Muscle of leg (tissue), 11 donors: Measurements from ENCODE around the gene DIP2B. TPM values are rescaled to one million over a fixed set of nuclear protein-coding genes. Genes with fewer than 3 reads are reported as not detected.
"Not testable (repeated sequence)": the region's sequence is repeated elsewhere in the genome, so short reads cannot be mapped to it uniquely, and the experiment has no call there.

ENCODE experiments used
- DNase-seq: peaks from one replicate; pipeline ENCODE4 v3.0.0; 2013
- H3K27ac ChIP-seq: one replicate; pipeline ENCODE4 v1.5.1; 2013; ENCODE audit warnings: mild to moderate bottlenecking, low read length, control low read depth
- H3K27me3 ChIP-seq: one replicate; pipeline ENCODE4 v1.6.1; 2013; ENCODE audit warnings: low read length; ENCODE audit not compliant: control insufficient read depth, insufficient read depth
- H3K36me3 ChIP-seq: one replicate; pipeline ENCODE4 v1.6.1; 2013; ENCODE audit warnings: low read length; ENCODE audit not compliant: control insufficient read depth, insufficient read depth
- H3K4me1 ChIP-seq: one replicate; pipeline ENCODE4 v1.6.1; 2013; ENCODE audit warnings: low read length; ENCODE audit not compliant: control insufficient read depth, insufficient read depth
- H3K4me3 ChIP-seq: one replicate; pipeline ENCODE4 v1.5.1; 2013; ENCODE audit warnings: low read length, control low read depth
- H3K9me3 ChIP-seq: replicated peaks from 2 replicates; pipeline ENCODE4 v1.6.1; 2013; ENCODE audit warnings: low read depth, low read length; ENCODE audit not compliant: control insufficient read depth
- WGBS: methylation state at CpG from one replicate; pipeline ENCODE4 v1.1.5; 2013; ENCODE audit warnings: missing lambda C conversion rate; ENCODE audit not compliant: insufficient coverage; 5-methylcytosine and 5-hydroxymethylcytosine counted together
- polyA plus RNA-seq, 8 donors: library from polyadenylated mRNA; unstranded; fragments of 120-200 nt; gene quantifications; one replicate each; pipeline versions ENCODE4 v1.2.1 to v1.2.3, GENCODE V29; 2013; ENCODE audit warnings: inconsistent platforms in 1 of 8, low replicate concordance in 1 of 8; ENCODE audit not compliant: insufficient read length in 8 of 8, insufficient read depth in 1 of 8
- total RNA-seq: library from RNA; stranded (reverse); fragments of 120-200 nt; gene quantifications from one replicate; pipeline ENCODE4 v1.2.4, GENCODE V29; 2013

DIP2B gene
- total and polyA plus RNA-seq, 9 donors = 13.2 to 27.2 (median 21.2) TPM

DNA sequence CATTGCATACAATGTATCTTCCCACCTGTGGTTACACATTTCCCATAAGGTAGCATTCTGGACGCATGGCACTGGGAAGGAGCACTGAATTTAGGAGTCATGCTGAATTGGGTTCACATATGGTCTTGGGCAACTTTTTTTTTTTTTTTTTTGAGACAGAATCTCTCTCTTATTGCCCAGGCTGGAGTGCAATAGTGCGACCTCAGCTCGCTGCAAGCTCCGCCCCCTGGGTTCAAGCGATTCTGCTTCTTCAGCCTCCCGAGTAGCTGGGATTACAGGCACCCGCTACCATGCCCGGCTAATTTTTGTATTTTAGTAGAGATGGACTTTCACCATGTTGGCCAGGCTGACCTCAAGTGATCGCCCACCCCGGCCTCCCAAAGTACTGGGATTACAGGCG, 13.3 kb downstream of the DIP2B start:
- Histone ChIP-seq H3K36me3 (no peaks in the 10 kb centered on the region), H3K4me3 (no peak overlapping the region), H3K27me3 (no peaks in the 10 kb centered on the region), H3K27ac (peak overlapping the region; percentile 39), H3K9me3 (no peaks in the 10 kb centered on the region), H3K4me1 (peaks cover 10% of the 10 kb centered on the region)
- whole genome bisulfite sequencing = 93% methylated on average over 9 of the region's 11 CpGs
- no peak for DNase-seq

DNA sequence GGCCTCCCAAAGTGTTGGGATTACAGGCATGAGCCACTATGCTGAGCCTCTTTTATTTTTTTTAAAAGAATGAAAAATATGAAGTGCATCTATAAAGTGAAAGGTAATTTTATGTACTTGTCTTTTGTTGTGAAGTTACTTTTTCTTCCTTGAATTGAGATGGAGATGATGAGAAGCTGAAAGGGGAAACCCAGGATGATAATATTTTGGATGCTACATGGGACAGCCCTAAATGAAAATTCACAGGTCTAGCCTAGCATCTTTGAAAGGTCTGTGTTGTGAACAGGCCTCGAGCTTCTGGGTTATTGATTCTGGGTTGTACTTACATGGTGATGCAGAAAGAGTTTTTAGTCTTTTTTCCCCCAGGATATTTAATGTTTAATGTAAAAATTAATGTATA, 14.6 kb downstream of the DIP2B start:
- H3K36me3 ChIP-seq = no peaks in the 10 kb centered on the region
- no peak for DNase-seq
- no CpG with 5 or more reads among the region's 1 CpG for WGBS
- H3K9me3 ChIP-seq = peaks cover 2% of the 10 kb centered on the region
- no peak overlapping the region for H3K4me3 ChIP-seq
- H3K27me3 ChIP-seq = no peaks in the 10 kb centered on the region
- H3K4me1 ChIP-seq = peaks cover 11% of the 10 kb centered on the region
- H3K27ac ChIP-seq = no peak overlapping the region

- Histone ChIP-seq H3K27me3 (no peaks in the 10 kb centered on the region), H3K4me1 (peaks cover 6% of the 10 kb centered on the region), H3K27ac (peak overlapping the region; percentile 64), H3K4me3 (no peak overlapping the region), H3K9me3 (peaks cover 2% of the 10 kb centered on the region), H3K36me3 (no peaks in the 10 kb centered on the region)
- DNase-seq = peak; percentile 70
- 60% methylated on average over 1 of the region's 8 CpGs for WGBS
These were observed 15.8 kb downstream of the DIP2B start for GRCh38 chr12:50520416-50521207.

GRCh38 chr12:50521781-50522180, 17.0 kb downstream of the DIP2B start:
- not testable (repeated sequence) for H3K4me1 ChIP-seq, H3K36me3 ChIP-seq, H3K27ac ChIP-seq

DNA sequence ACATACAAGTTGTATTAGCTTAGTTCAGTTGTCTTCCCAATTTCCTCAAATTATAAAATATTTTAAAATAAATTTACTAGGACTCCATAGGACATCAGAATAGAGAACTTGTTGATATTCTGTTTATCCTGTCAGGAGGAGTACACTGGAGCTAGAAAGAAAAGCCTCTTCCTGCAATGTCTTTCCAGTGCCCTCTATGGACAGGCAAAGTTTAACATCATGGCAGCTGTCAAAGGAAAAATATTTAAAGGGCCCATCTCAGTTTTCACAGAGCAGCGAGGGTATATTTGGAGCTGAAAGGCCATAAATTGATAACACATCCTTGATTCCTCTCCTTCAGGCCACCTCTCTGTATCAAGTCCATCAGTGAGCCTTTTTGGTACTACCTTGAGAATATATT, 19.0 kb downstream of the DIP2B start:
- peak overlapping the region; percentile 29 for H3K27ac ChIP-seq
- H3K9me3 ChIP-seq = peaks cover 2% of the 10 kb centered on the region
- no peak overlapping the region for H3K4me3 ChIP-seq
- no peaks in the 10 kb centered on the region for H3K36me3 ChIP-seq
- no peaks in the 10 kb centered on the region for H3K27me3 ChIP-seq
- no peak for DNase-seq
- H3K4me1 ChIP-seq = peaks cover 9% of the 10 kb centered on the region
- 83% methylated on average over 1 of the region's 1 CpG for WGBS

More at GRCh38 chr12:50521781-50522180, 17.0 kb downstream of the DIP2B start:
- not testable (repeated sequence) for H3K27me3 ChIP-seq, DNase-seq, H3K9me3 ChIP-seq, H3K4me3 ChIP-seq
- no CpG with 5 or more reads among the region's 4 CpGs for WGBS

DNA sequence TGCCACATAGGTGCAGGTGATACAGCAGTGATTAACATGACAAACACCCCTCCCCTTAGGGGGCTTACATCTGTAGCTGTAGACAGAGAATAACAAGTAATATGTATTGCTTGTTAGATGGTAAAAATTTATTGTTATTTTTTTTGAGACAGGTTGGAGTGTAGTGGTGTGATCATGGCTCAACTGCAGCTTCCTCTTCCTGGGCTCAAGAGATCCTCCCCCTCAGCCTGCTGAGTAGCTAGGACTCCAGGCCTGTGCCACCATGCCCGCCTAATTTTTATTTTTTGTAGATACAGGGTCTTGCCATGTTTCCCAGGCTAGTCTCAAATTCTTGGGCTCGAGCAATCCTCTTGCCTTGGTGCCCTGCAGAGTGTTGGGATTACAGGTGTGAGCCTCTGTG, 19.8 kb downstream of the DIP2B start:
- 89% methylated on average over 1 of the region's 2 CpGs for WGBS
- no peaks in the 10 kb centered on the region for H3K36me3 ChIP-seq
- no peak overlapping the region for H3K4me3 ChIP-seq
- peaks cover 16% of the 10 kb centered on the region for H3K4me1 ChIP-seq
- peak overlapping the region; percentile 6 for H3K27ac ChIP-seq
- peaks cover 2% of the 10 kb centered on the region for H3K9me3 ChIP-seq
- H3K27me3 ChIP-seq = no peaks in the 10 kb centered on the region
- no peak for DNase-seq

DNA sequence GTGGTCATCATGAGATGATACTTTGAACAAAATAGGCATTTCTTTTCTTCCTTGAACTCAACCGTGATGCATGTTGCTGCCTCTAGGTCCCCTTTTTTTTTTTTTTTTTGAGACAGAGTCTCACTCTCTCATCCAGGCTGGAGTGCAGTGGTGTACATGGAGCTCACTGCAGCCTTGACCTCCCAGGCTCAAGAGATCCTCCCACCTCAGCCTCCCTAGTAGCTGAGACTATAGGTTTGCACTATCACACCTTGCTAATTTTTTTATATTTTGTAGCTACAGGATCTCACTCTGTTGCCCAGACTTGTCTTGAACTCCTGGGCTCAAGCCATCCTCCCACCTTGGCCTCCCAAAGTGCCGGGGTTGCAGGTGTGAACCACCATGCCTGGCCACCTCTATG, 20.6 kb downstream of the DIP2B start:
- DNase-seq = no peak
- WGBS = 100% methylated on average over 1 of the region's 2 CpGs
- H3K9me3 ChIP-seq = peaks cover 2% of the 10 kb centered on the region
- no peaks in the 10 kb centered on the region for H3K36me3 ChIP-seq
- peaks cover 17% of the 10 kb centered on the region for H3K4me1 ChIP-seq
- H3K27ac ChIP-seq = peak overlapping the region; percentile 17
- no peak overlapping the region for H3K4me3 ChIP-seq
- H3K27me3 ChIP-seq = no peaks in the 10 kb centered on the region

DNA sequence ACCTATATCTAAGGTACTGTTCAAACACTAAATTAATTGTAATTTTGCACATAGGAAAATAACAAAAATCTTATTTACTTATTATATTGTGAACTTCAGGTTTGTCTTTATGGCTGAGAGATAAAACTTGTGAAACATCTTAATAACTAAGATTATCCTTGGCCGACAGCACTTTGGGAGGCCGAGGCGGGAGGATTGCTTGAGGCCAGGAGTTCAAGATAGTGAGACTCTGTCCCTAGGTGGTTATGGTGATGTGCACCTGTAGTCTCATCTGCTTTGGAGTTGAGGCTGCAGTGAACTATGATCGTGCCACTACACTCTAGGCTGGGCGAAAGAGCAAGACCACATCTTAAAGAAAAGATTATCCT, 22.6 kb downstream of the DIP2B start:
- 100% methylated on average over 2 of the region's 5 CpGs for WGBS
- Histone ChIP-seq H3K4me3 (no peak overlapping the region), H3K9me3 (peaks cover 2% of the 10 kb centered on the region), H3K27ac (no peak overlapping the region), H3K27me3 (no peaks in the 10 kb centered on the region), H3K36me3 (no peaks in the 10 kb centered on the region), H3K4me1 (peaks cover 17% of the 10 kb centered on the region)
- DNase-seq = no peak

- no peak overlapping the region for H3K27ac ChIP-seq
- WGBS = no CpG with 5 or more reads among the region's 1 CpG
- no peaks in the 10 kb centered on the region for H3K36me3 ChIP-seq
- peaks cover 21% of the 10 kb centered on the region for H3K4me1 ChIP-seq
- H3K27me3 ChIP-seq = no peaks in the 10 kb centered on the region
- no peak for DNase-seq
- H3K4me3 ChIP-seq = no peak overlapping the region
- H3K9me3 ChIP-seq = peaks cover 2% of the 10 kb centered on the region
These were observed 24.0 kb downstream of the DIP2B start for GRCh38 chr12:50528800-50529199.

- H3K27me3 ChIP-seq = no peaks in the 10 kb centered on the region
- H3K9me3 ChIP-seq = no peaks in the 10 kb centered on the region
- 80% methylated on average over 3 of the region's 3 CpGs for WGBS
These were observed 24.6 kb downstream of the DIP2B start for GRCh38 chr12:50529345-50529744.

More at GRCh38 chr12:50529345-50529744, 24.6 kb downstream of the DIP2B start:
- H3K27ac ChIP-seq = no peak overlapping the region
- no peak for DNase-seq
- no peaks in the 10 kb centered on the region for H3K36me3 ChIP-seq
- no peak overlapping the region for H3K4me3 ChIP-seq
- peaks cover 19% of the 10 kb centered on the region for H3K4me1 ChIP-seq
